DOHH2 (cell line): ENCODE results near the gene TUBA8.

ENCODE experiments used
- H3F3A ChIP-seq: fragments of 200-600 bp; sonication (generic), shearing (Covaris generic); 2 replicates; pipeline ENCODE4 v1.6.0; 2016; ENCODE audit warnings: antibody characterized with exemption, mild to moderate bottlenecking; ENCODE audit not compliant: control insufficient read depth, insufficient read depth
- H3K27ac ChIP-seq: fragments of 200-600 bp; sonication (generic); 2 replicates; pipeline ENCODE4 v1.5.1; 2014; ENCODE audit warnings: low read depth, mild to moderate bottlenecking, low read length, moderate library complexity
- H3K27me3 ChIP-seq: fragments of 200-600 bp; sonication (generic); 2 replicates; pipeline ENCODE4 v1.6.1; 2014; ENCODE audit warnings: mild to moderate bottlenecking, low read length, mixed read lengths; ENCODE audit not compliant: control insufficient read depth
- H3K36me3 ChIP-seq: fragments of 200-600 bp; sonication (generic); 2 replicates; pipeline ENCODE4 v1.6.1; 2014; ENCODE audit warnings: mild to moderate bottlenecking, low read length, moderate library complexity, mixed read lengths; ENCODE audit not compliant: control insufficient read depth
- H3K4me1 ChIP-seq: fragments of 200-600 bp; sonication (generic); 2 replicates; pipeline ENCODE4 v1.6.1; 2014; ENCODE audit warnings: mild to moderate bottlenecking, low read length, mixed read lengths; ENCODE audit not compliant: control insufficient read depth
- H3K4me2 ChIP-seq: fragments of 200-600 bp; sonication (generic); 2 replicates; pipeline ENCODE4 v1.6.0; 2014; ENCODE audit warnings: mild to moderate bottlenecking, low read length, moderate library complexity
- H3K4me3 ChIP-seq: fragments of 200-600 bp; sonication (generic); 2 replicates; pipeline ENCODE4 v1.5.1; 2014; ENCODE audit warnings: mild to moderate bottlenecking, low read length, mixed read lengths
- H3K79me2 ChIP-seq: fragments of 200-600 bp; sonication (generic); 2 replicates; pipeline ENCODE4 v1.6.1; 2014; ENCODE audit warnings: mild to moderate bottlenecking, low read length, mixed read lengths; ENCODE audit not compliant: control insufficient read depth
- H3K9me2 ChIP-seq: fragments of 200-600 bp; sonication (generic); replicated peaks from 2 replicates; pipeline ENCODE4 v1.6.1; 2014; ENCODE audit warnings: mild to moderate bottlenecking, low read length, mixed read lengths; ENCODE audit not compliant: control insufficient read depth
- H3K9me3 ChIP-seq: fragments of 200-600 bp; sonication (generic); 2 replicates; pipeline ENCODE4 v1.6.1; 2014; ENCODE audit warnings: antibody characterized with exemption, low read length, mixed read lengths; ENCODE audit not compliant: control insufficient read depth, insufficient read depth
- H4K20me1 ChIP-seq: fragments of 200-600 bp; sonication (generic); 2 replicates; pipeline ENCODE4 v1.6.0; 2014; ENCODE audit warnings: low read depth, mild to moderate bottlenecking, antibody characterized with exemption, low read length, moderate library complexity; ENCODE audit not compliant: control insufficient read depth, insufficient read depth
- EZH2phosphoT487 ChIP-seq: fragments of 200-600 bp; sonication (generic); IDR thresholded peaks from 2 replicates; pipeline ENCODE4 v1.6.1; 2017; ENCODE audit warnings: borderline replicate concordance, mild to moderate bottlenecking, antibody characterized with exemption, low read length, moderate library complexity, mixed read lengths
- TF ChIP-seq, protein P1 (sequence below): fragments of 200-600 bp; sonication (generic); IDR thresholded peaks from one replicate; pipeline ENCODE4 v1.5.1; 2014; ENCODE audit warnings: antibody characterized with exemption, mild to moderate bottlenecking, low read depth, low read length; ENCODE audit not compliant: poor library complexity, severe bottlenecking

The TUBA8 gene

DNA sequence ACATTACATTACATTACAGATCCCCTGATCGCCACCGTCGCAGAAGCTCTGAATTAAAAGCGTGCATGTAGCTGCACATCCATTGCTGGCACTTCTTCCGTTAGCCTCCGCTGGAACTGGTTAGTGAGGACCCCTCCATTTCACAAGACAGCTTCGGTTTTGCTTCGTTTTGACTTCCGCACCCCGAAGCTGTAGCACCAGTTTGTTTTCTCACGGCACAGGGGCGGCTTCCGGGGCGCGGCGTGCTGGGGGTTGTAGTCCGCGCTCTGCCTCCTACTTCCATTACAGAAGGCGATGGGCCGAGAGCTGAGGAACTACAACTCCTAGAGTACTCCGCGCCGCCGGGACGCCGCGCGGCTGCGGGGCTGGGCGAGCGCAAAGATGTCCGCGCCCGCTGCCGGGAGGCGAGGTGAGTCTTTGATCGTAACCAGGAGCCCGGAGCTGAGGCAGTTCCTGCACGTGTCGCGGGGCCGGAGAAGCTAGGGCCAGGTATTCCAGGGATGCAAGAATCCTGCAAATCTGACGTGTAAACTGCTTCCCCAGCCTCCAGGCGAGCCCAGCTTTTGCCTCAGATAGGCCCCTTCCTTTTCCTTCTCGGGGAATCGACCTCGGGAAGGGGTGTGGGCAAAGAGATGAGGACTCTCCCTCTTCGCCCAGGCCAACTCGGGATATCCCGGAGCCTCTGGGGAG, 32.8 kb upstream of the TUBA8 start, which contains the start of gene PEX26:
Gene PEX26, plus strand, starts transcription at position 352 of the 690 bp plus-strand sequence. CDS start 387 bp downstream, outside the sequence.
- Histone ChIP-seq H3K36me3 (peaks cover 40% of the 10 kb centered on the region), H3K27me3 (no peaks in the 10 kb centered on the region), H4K20me1 (no peaks in the 10 kb centered on the region), H3K4me3 (peak within 1 kb of the TSS; percentile 87), H3K9me3 (no peaks in the 10 kb centered on the region), H3K4me2 (peak within 1 kb of the TSS; percentile 73), H3F3A (no peaks in the 10 kb centered on the region), H3K4me1 (peaks cover 36% of the 10 kb centered on the region), H3K9me2 (no peaks in the 10 kb centered on the region), H3K79me2 (peaks cover 61% of the 10 kb centered on the region), H3K27ac (peak within 1 kb of the TSS; percentile 53)
- TF ChIP-seq, protein P1, sequence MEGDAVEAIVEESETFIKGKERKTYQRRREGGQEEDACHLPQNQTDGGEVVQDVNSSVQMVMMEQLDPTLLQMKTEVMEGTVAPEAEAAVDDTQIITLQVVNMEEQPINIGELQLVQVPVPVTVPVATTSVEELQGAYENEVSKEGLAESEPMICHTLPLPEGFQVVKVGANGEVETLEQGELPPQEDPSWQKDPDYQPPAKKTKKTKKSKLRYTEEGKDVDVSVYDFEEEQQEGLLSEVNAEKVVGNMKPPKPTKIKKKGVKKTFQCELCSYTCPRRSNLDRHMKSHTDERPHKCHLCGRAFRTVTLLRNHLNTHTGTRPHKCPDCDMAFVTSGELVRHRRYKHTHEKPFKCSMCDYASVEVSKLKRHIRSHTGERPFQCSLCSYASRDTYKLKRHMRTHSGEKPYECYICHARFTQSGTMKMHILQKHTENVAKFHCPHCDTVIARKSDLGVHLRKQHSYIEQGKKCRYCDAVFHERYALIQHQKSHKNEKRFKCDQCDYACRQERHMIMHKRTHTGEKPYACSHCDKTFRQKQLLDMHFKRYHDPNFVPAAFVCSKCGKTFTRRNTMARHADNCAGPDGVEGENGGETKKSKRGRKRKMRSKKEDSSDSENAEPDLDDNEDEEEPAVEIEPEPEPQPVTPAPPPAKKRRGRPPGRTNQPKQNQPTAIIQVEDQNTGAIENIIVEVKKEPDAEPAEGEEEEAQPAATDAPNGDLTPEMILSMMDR: no peak
- no peak for TF ChIP-seq EZH2phosphoT487

DNA sequence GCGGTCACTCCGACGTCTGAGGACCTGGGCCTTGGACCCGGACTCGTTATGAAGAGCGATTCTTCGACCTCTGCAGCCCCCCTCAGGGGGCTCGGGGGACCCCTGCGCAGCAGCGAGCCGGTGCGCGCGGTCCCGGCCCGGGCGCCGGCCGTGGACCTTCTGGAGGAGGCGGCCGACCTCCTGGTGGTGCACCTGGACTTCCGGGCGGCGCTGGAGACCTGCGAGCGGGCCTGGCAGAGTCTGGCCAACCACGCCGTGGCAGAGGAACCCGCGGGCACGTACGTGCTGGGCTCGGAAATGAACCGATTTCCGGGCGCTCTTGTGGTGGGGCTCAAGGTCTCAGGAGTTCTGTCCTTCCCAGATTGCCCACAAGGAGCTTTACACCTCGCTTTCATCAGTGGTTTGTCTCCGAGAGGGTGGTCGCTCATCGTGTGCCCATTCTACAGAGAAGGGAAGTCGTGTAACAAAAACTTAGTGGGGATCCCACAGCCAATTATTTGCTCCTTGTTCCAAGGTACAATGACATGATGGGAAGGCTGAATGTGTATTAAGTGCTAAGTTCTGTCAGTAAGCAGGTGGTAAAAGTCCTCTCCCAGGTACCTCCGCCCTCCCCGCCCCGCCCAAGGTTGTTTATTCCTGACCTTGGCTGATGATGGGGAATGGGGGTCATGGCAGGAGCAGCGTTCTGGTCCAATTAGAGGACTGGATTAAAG, 32.1 kb upstream of the TUBA8 start:
- H3K4me3 ChIP-seq: peak overlapping the region; percentile 87
- peaks cover 68% of the 10 kb centered on the region for H3K79me2 ChIP-seq
- H3K9me2 ChIP-seq: no peaks in the 10 kb centered on the region
- no peaks in the 10 kb centered on the region for H3K27me3 ChIP-seq
- H4K20me1 ChIP-seq: no peaks in the 10 kb centered on the region
- H3K4me2 ChIP-seq: peak overlapping the region; percentile 73
- peak overlapping the region; percentile 53 for H3K27ac ChIP-seq
- peaks cover 34% of the 10 kb centered on the region for H3K4me1 ChIP-seq
- H3K9me3 ChIP-seq: no peaks in the 10 kb centered on the region
- H3K36me3 ChIP-seq: peaks cover 48% of the 10 kb centered on the region
- H3F3A ChIP-seq: no peaks in the 10 kb centered on the region
- TF ChIP-seq, protein P1: peak; percentile 26
- no peak for TF ChIP-seq EZH2phosphoT487

DNA sequence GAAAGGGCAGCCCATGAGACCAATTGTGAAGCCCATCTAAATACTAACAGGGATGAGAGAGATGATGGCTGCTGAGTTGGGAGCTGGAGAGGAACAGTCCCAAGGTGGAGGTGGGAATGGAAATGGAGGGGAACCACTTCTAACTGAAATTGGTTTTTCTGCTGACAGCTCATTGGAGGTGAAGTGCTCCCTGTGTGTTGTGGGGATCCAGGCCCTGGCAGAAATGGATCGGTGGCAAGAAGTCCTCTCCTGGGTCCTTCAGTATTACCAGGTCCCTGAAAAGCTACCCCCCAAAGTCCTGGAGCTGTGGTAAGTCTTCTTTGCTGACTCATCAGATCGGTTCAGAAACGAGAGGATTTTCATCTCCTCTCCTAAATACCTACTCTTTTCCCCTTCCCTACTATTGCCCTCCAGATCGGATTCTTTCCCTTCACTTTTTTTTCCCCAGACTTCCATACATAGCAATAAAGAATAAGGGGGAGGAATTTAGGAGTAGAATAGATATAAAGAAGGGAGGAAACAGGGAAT, 30.8 kb upstream of the TUBA8 start:
- Histone ChIP-seq H3K4me2 (peak overlapping the region; percentile 73), H3K4me1 (peaks cover 34% of the 10 kb centered on the region)

More for the DNA sequence above, 30.8 kb upstream of the TUBA8 start:
- Histone ChIP-seq H3K79me2 (peaks cover 70% of the 10 kb centered on the region), H3K27me3 (no peaks in the 10 kb centered on the region), H3K9me3 (no peaks in the 10 kb centered on the region), H3K4me3 (peak overlapping the region; percentile 87; the same call in 1 of the 2 replicates), H3K27ac (no peak overlapping the region), H3K9me2 (no peaks in the 10 kb centered on the region), H3F3A (no peaks in the 10 kb centered on the region), H4K20me1 (no peaks in the 10 kb centered on the region), H3K36me3 (peaks cover 57% of the 10 kb centered on the region)
- TF ChIP-seq, protein P1: no peak
